ENCODE results near the gene INPP5A.
"Not testable (repeated sequence)": the region's sequence is repeated elsewhere in the genome, so short reads cannot be mapped to it uniquely, and the experiment has no call there.

INPP5A gene

DNA sequence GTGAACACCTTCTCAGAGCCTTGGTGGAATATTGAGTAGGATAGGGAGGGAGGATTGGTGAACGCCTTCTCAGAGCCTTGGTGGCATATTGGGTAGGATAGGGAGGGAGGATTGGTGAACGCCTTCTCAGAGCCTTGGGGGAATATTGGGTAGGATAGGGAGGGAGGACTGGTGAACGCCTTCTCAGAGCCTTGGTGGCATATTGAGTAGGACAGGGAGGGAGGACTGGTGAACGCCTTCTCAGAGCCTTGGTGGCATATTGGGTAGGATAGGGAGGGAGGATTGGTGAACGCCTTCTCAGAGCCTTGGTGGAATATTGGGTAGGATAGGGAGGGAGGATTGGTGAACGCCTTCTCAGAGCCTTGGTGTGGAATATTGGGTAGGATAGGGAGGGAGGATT, 15.0 kb downstream of the INPP5A start:
- not testable (repeated sequence) for H3K27me3 ChIP-seq (ENCODE audit: control insufficient read depth, insufficient read depth, low read length); H3K9me3 ChIP-seq (ENCODE audit: control insufficient read depth, insufficient read depth, low read length); H3K36me3 ChIP-seq (ENCODE audit: control insufficient read depth, insufficient read depth, low read length); H3K4me3 ChIP-seq (ENCODE audit: low read depth, low read length); H3K9ac ChIP-seq (ENCODE audit: low read depth, low read length); H3K4me1 ChIP-seq (ENCODE audit: control insufficient read depth, insufficient read depth, low read length)

GRCh38 chr10:132553568-132553967, 16.0 kb downstream of the INPP5A start:
- not testable (repeated sequence) for H3K4me1 ChIP-seq (ENCODE audit: control insufficient read depth, insufficient read depth, low read length); H3K36me3 ChIP-seq (ENCODE audit: control insufficient read depth, insufficient read depth, low read length); H3K9ac ChIP-seq (ENCODE audit: low read depth, low read length); H3K4me3 ChIP-seq (ENCODE audit: low read depth, low read length); H3K27me3 ChIP-seq (ENCODE audit: control insufficient read depth, insufficient read depth, low read length); H3K9me3 ChIP-seq (ENCODE audit: control insufficient read depth, insufficient read depth, low read length)

DNA sequence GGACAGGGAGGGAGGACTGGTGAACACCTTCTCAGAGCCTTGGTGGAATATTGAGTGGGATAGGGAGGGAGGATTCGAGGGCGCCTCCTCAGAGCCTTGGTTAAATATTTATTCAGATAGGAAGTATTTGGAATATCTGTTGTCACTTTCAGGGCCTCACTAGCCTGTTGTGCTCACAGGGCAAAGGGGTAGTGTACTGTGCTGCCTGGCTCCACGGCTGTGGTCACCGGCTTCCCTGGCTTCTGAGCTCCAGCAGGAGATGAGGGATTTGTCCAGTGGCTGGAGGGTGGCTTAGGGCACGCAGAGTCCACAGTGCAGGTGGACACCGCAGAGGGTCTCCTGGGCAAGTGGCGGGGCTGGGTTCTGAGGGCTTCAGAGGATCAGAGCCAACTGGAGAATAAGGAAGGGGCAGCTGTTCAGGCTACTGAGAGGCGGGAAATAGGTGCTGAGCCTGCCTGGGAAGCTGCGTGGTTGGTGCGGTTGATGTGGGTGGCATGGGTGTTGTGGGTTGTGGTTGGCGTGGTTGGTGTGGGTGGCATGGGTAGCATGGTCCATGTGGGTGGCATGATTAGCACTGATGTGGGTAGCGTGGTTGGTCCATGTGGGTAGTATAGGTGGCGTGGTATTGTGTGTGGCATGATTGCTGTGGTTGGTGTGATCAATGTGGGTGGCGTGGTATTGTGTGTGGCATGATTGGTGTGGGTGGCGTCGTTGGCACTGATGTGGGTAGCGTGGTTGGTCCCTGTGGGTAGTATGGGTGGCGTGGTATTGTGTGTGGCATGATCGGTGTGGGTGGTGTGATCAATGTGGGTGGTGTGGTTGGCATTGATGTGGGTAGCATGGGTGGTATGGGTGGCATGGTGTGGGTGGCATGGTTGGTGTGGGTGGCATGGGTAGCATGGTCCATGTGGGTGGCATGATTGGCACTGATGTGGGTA, 16.7 kb downstream of the INPP5A start:
- Histone ChIP-seq H3K9ac (ENCODE audit: low read depth, low read length) (no peak overlapping the region), H3K36me3 (ENCODE audit: control insufficient read depth, insufficient read depth, low read length) (no peaks in the 10 kb centered on the region), H3K9me3 (ENCODE audit: control insufficient read depth, insufficient read depth, low read length) (no peaks in the 10 kb centered on the region), H3K4me1 (ENCODE audit: control insufficient read depth, insufficient read depth, low read length) (no peaks in the 10 kb centered on the region), H3K27me3 (ENCODE audit: control insufficient read depth, insufficient read depth, low read length) (no peaks in the 10 kb centered on the region), H3K4me3 (ENCODE audit: low read depth, low read length) (no peak overlapping the region)

DNA sequence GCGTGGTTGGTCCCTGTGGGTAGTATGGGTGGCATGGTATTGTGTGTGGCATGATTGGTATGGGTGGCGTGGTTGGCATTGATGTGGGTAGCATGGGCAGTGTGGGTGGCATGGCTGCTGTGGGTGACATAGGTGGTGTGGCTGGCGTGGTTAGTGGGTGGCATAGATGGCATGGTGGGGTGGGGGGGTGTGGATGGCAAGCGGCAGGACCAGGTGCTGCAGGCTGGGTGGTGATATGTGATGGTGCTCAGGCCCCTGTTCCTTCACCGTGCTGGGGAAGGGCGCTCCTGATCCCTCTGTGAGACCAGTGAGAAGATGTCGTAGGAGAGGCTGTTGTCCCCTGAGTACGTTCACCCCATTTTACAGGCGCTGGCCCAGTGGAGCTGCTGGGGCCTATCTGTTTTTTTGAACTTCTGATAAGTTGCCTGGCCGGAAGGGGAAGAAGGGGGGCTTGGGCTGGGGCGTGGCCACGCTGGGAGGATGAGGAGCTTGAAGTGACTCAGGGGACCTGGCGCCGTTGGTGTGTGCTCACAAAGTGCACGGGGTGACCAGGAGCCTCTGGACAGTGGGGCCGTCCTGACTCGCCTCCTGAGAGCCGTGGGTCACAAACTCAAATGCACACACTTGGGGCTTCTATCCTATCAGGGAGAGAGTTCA, 17.5 kb downstream of the INPP5A start:
- Histone ChIP-seq H3K36me3 (ENCODE audit: control insufficient read depth, insufficient read depth, low read length) (no peaks in the 10 kb centered on the region), H3K9ac (ENCODE audit: low read depth, low read length) (no peak overlapping the region), H3K27me3 (ENCODE audit: control insufficient read depth, insufficient read depth, low read length) (no peaks in the 10 kb centered on the region), H3K9me3 (ENCODE audit: control insufficient read depth, insufficient read depth, low read length) (no peaks in the 10 kb centered on the region), H3K4me1 (ENCODE audit: control insufficient read depth, insufficient read depth, low read length) (no peaks in the 10 kb centered on the region), H3K4me3 (ENCODE audit: low read depth, low read length) (no peak overlapping the region)

GRCh38 chr10:132555648-132556575, 18.3 kb downstream of the INPP5A start:
- H3K36me3 ChIP-seq (ENCODE audit: control insufficient read depth, insufficient read depth, low read length) = no peaks in the 10 kb centered on the region
- no peak overlapping the region for H3K4me3 ChIP-seq (ENCODE audit: low read depth, low read length)
- no peaks in the 10 kb centered on the region for H3K27me3 ChIP-seq (ENCODE audit: control insufficient read depth, insufficient read depth, low read length)
- no peaks in the 10 kb centered on the region for H3K9me3 ChIP-seq (ENCODE audit: control insufficient read depth, insufficient read depth, low read length)
- no peak overlapping the region for H3K9ac ChIP-seq (ENCODE audit: low read depth, low read length)
- no peaks in the 10 kb centered on the region for H3K4me1 ChIP-seq (ENCODE audit: control insufficient read depth, insufficient read depth, low read length)

DNA sequence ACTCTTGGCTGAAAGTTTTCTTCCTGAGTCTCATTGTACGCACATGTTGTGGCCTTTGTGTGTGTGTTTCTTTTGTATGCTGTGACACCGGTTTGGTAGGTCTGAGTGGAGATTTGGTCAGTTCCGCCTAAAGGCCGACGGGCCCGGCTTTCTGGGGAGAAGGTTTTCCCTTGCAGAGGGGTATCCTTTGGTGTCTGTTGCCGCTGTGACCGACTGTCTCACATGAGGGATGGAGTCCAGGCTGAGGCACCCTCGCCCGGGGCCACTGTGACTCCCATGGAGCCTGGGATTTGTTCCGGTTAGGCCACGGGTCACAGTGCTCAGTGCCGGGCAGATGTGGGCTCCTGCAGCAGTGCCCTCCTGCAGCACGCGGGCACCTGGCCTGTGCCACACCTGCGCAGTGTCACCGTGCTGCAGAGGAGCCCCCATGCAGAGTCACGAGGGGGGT, 19.4 kb downstream of the INPP5A start:
- no peak overlapping the region for H3K4me3 ChIP-seq (ENCODE audit: low read depth, low read length)
- H3K9me3 ChIP-seq (ENCODE audit: control insufficient read depth, insufficient read depth, low read length) = no peaks in the 10 kb centered on the region
- peak overlapping the region; percentile 28 for H3K9ac ChIP-seq (ENCODE audit: low read depth, low read length)
- no peaks in the 10 kb centered on the region for H3K27me3 ChIP-seq (ENCODE audit: control insufficient read depth, insufficient read depth, low read length)
- H3K36me3 ChIP-seq (ENCODE audit: control insufficient read depth, insufficient read depth, low read length) = no peaks in the 10 kb centered on the region
- H3K4me1 ChIP-seq (ENCODE audit: control insufficient read depth, insufficient read depth, low read length) = no peaks in the 10 kb centered on the region

- no peak overlapping the region for H3K4me3 ChIP-seq (ENCODE audit: low read depth, low read length)
- no peaks in the 10 kb centered on the region for H3K27me3 ChIP-seq (ENCODE audit: control insufficient read depth, insufficient read depth, low read length)
- H3K4me1 ChIP-seq (ENCODE audit: control insufficient read depth, insufficient read depth, low read length) = no peaks in the 10 kb centered on the region
- no peaks in the 10 kb centered on the region for H3K9me3 ChIP-seq (ENCODE audit: control insufficient read depth, insufficient read depth, low read length)
- no peak overlapping the region for H3K9ac ChIP-seq (ENCODE audit: low read depth, low read length)
- H3K36me3 ChIP-seq (ENCODE audit: control insufficient read depth, insufficient read depth, low read length) = no peaks in the 10 kb centered on the region
Measured at GRCh38 chr10:132557696-132558515, 20.3 kb downstream of the INPP5A start.

DNA sequence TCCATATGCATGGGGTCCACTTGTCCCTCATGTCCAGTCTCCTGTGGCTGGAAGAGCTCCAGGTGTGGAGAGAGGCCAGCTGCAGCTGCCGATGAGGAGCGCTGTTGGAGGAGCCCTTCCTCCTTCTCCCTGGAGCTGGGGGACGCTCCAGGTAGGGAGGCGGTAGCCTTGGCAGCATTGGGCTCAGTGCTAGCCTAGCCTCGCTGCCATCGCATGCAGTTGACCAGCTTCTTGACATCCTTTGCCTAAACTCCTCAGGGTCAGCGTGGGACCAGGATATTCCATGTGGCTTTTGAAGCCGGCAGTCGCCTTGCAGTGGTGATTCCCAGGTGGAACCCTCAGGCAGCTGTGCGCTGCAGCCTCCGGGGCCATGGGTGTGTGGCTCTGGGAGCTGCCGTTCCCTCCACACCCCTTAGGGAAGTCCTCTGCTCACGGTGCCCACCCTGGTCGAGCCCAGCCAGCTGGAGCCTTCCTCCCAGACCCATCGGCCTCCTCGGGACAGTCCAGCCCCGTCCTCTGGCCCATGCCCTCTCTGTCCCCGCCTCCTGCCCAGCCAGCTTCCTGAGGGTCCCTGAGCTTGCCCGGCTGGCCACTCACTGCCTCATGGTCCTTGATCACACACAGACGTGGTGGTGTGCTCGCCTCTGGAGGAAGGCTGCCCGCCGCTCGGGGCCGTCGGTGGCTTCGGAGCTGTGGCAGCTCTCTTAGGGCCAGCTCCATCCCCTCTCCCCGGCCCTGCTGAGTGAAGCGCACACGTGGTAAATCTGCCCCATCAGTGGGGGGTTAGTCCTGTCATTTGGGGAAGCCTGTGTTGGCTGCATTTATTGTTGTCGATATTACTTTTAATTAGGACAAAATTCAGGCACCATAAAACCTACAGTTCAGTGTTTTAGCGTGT, 21.2 kb downstream of the INPP5A start:
- no peaks in the 10 kb centered on the region for H3K27me3 ChIP-seq (ENCODE audit: control insufficient read depth, insufficient read depth, low read length)
- H3K4me1 ChIP-seq (ENCODE audit: control insufficient read depth, insufficient read depth, low read length) = no peaks in the 10 kb centered on the region
- H3K9me3 ChIP-seq (ENCODE audit: control insufficient read depth, insufficient read depth, low read length) = no peaks in the 10 kb centered on the region
- H3K4me3 ChIP-seq (ENCODE audit: low read depth, low read length) = no peak overlapping the region
- no peak overlapping the region for H3K9ac ChIP-seq (ENCODE audit: low read depth, low read length)
- H3K36me3 ChIP-seq (ENCODE audit: control insufficient read depth, insufficient read depth, low read length) = no peaks in the 10 kb centered on the region

GRCh38 chr10:132559538-132559937, 22.0 kb downstream of the INPP5A start:
- Histone ChIP-seq H3K27me3 (ENCODE audit: control insufficient read depth, insufficient read depth, low read length) (no peaks in the 10 kb centered on the region), H3K36me3 (ENCODE audit: control insufficient read depth, insufficient read depth, low read length) (no peaks in the 10 kb centered on the region), H3K9ac (ENCODE audit: low read depth, low read length) (no peak overlapping the region), H3K4me1 (ENCODE audit: control insufficient read depth, insufficient read depth, low read length) (no peaks in the 10 kb centered on the region), H3K4me3 (ENCODE audit: low read depth, low read length) (no peak overlapping the region), H3K9me3 (ENCODE audit: control insufficient read depth, insufficient read depth, low read length) (no peaks in the 10 kb centered on the region)

- H3K9ac ChIP-seq (ENCODE audit: low read depth, low read length) = no peak overlapping the region
- H3K9me3 ChIP-seq (ENCODE audit: control insufficient read depth, insufficient read depth, low read length) = no peaks in the 10 kb centered on the region
- no peak overlapping the region for H3K4me3 ChIP-seq (ENCODE audit: low read depth, low read length)
- H3K36me3 ChIP-seq (ENCODE audit: control insufficient read depth, insufficient read depth, low read length) = no peaks in the 10 kb centered on the region
- no peaks in the 10 kb centered on the region for H3K4me1 ChIP-seq (ENCODE audit: control insufficient read depth, insufficient read depth, low read length)
- no peaks in the 10 kb centered on the region for H3K27me3 ChIP-seq (ENCODE audit: control insufficient read depth, insufficient read depth, low read length)
Measured at GRCh38 chr10:132560241-132560731, 22.7 kb downstream of the INPP5A start.

All from iPS-15b (cell line).